HG03469 (cell line): ENCODE data around the gene SMIM35.

Experiments
- ATAC-seq: cut with Tn5 transposase; IDR thresholded peaks from one replicate; pipeline ENCODE4 v1.9.1; 2021; ENCODE audit warnings: mild to moderate bottlenecking, moderate library complexity, moderate number of reproducible peaks; ENCODE audit not compliant: unreplicated experiment

SMIM35 gene

GRCh38 chr11:117969160-117969991 is 117.4 kb downstream of the SMIM35 start:
- no peak for ATAC-seq

GRCh38 chr11:117966908-117967307 is 119.9 kb downstream of the SMIM35 start:
- ATAC-seq = no peak

DNA sequence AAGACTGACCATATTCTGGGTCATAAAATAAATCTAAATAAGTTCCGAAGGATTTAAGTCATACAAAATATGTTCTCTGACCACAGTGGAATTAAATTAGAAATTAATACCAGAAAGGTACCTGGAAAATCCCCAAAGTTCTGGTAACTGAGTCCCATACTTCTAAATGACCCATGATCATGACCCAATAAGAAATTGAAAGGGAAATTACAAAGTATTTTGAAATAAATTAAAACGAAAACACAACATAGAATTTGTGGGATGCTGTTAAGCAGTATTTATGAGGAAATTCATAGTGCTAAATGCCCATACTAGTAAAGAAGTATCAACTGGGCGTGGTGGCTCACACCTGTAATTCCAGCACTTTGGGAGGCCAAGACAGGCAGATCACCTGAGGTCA is 123.9 kb downstream of the SMIM35 start:
- ATAC-seq = no peak

DNA sequence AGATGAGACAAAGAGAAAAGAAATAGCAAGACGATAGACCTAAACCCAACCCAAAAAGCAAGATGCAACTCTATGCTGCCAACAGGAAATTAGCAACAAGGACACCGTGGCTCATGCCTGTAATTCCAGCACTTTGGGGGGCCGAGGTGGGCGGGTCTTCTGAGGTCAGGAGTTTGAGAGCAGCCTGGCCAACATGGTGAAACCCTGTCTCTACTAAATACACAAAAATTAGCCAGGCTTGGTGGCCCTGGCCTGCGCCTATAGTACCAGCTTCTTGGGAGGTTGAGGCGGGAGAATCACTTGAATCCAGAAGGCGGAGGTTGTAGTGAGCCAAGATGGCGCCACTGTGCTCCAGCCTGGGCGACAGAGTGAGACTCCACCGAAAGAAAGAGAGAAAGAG is 124.9 kb downstream of the SMIM35 start:
- ATAC-seq = no peak

DNA sequence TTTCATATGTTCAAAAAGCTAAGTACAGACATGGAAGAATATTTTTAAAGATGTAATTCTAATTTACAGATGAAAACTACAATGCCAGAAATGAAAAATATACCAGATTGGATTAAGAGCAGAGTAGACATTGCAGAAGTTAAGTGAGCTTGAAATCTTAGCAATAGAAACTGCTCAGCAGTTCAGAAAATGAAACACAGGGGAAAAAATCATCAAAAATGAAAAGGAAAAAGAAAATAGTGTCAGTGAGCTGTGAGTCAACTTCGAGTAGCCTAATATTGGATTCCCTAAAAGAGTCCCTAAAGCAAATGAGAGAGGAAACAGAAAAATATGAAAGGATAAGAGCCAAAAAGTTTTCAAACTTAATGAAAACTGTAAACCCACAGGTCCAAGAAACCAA is 126.4 kb downstream of the SMIM35 start:
- ATAC-seq = no peak

DNA sequence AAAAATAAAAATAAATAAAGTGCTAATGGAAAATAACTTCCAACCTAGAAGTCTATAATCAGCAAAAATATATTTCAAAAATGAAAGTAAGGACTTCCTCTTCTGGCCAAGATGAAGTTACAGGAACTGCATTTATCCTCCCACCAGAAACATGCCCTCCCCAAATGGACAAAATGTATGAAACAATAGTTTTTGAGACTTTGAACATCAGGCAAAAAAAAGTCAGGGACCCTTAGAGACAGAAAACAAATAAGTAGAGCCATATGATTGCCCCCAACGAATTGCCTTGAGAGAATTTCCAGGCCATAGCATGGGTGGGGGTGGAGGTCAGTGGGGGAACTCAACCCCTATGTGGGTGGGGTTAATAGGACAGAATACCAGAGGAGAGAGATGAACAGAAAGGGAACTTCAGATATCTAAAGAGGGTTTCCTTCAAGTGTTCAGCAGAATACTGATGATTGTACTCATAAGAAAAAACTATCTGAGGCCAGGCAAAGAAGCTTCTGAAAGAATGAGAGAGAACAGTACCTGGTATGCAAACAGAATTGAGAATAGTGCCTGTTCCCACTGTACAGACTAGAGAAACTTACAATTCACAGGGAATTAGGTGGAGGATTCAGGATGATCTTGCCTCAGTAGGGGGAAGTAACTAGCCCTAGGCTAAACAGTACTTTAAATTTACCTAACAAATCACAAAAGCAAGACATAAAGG is 127.2 kb downstream of the SMIM35 start:
- no peak for ATAC-seq

DNA sequence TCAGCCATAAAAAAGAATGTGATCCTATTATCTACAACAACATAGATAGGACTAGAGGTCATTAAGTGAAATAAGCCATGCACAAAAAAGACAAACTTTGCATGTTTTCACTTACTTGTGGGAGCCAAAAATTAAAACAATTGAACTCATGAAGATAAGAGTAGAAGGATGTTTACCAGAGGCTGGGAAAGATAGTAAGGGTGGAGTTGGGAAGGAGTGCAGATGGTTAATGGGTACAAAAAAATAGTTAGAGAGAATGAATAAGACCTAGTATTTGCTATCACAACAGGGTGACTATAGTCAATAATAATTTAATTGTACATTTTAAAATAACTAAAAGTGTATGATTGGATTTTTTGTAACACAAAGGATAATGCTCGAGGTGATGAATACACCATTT is 127.8 kb downstream of the SMIM35 start:
- no peak for ATAC-seq
